Measurements from ENCODE around the gene PRRG2. TPM values are rescaled to one million over a fixed set of nuclear protein-coding genes. Genes with fewer than 3 reads are reported as not detected.

The PRRG2 gene
- total and polyA plus RNA-seq, 9 of the 15 experiments (the other 6 are each of a cell fraction or from before 2014, with no cell fraction given) = 0.06 to 1.1 (median 0.33) TPM

DNA sequence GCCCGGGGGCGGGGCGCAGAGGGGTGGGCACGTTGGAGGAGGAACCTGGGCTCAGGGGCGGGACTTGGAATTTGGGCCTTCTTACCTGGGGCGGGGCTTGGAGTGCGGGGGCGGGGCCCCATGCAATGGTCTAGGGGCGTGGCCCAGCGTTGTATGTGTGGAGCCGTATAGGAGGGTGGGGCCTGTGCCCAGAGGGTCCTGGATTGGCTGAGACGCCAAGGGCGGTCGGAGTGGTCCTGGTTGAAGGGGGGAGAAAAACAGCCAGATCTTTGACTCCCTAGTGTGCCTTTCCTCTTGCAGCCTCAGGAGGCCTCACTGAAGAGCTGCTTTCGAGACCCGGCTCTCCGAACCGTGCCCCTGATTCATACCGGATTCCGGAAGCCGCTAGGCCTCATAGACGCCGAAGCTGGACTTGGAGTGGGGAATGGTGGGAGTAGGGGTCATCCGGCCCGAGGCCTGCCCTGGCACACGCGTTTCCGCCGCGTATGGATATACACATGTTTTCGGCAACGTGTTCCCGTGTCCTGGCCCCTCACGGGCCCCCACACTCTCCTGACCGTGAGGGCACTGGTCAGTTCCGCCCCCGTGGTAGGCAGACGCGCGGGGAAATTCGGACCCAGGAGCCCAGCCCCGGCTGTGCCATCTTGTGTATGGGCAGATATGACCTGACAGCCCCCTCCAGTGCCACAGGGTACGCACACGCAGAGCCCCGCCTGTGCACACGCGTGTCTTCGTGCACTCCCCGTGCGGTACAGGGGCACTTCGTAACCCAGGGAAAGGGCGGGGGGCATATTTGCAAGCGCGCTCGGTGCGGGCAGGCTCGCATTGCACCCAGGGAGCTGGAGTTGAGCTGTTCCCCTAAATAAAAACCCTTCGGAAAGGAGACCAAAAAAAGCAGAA, 9.2 kb downstream of the PRRG2 start:
- Histone ChIP-seq H4K20me1 (replicated peaks; ENCODE audit: control insufficient read depth, insufficient read depth, low read length) (peaks cover 6% of the 10 kb centered on the region; the same call in 1 of the 2 replicates), H2AFZ (ENCODE audit: low read depth, low read length) (peak overlapping the region; percentile 86), H3K36me3 (ENCODE audit: control insufficient read depth, insufficient read depth, low read length) (peaks cover 16% of the 10 kb centered on the region), H3K9me1 (ENCODE audit: control insufficient read depth, insufficient read depth, low read length) (peaks cover 3% of the 10 kb centered on the region), H3K27ac (ENCODE audit: extremely low read depth, low read depth, low read length) (peak overlapping the region; percentile 95), H3K4me1 (replicated peaks in 1 of 2; ENCODE audit: control insufficient read depth in 2 of 2, insufficient read depth in 2 of 2, low read length in 2 of 2) (peaks cover 10 to 42% of the 10 kb centered on the region in 2 experiments; a peak in 4 of 5 replicates), H3K79me2 (ENCODE audit: control insufficient read depth, insufficient read depth, low read length) (peaks cover 38% of the 10 kb centered on the region), H3K9me3 (replicated peaks; ENCODE audit: control insufficient read depth, insufficient read depth, low read depth, low read length) (no peaks in the 10 kb centered on the region), H3K4me2 (ENCODE audit: insufficient read depth, low read length) (peak overlapping the region; percentile 97), H3K9ac (ENCODE audit: insufficient read depth in 1 of 2, low read depth in 2 of 2, low read length in 2 of 2) (peak overlapping the region; percentile 95 to 99), H3K27me3 (ENCODE audit: control insufficient read depth in 2 of 2, insufficient read depth in 2 of 2, low read length in 2 of 2) (no peaks in the 10 kb centered on the region), H3K4me3 (peak overlapping the region; percentile 88)
- intact Hi-C loops (cut with micrococcal nuclease) (loop anchor here (2.0 to 5.0 kb wide), 5 partner anchors 50 to 433 kb away; partner anchors contain the start of genes BCL2L12, HRC, IRF3 and PRMT1), in situ Hi-C loops (cut with MboI) (no loop called here)
- under 1% methylated on average over 50 of the region's 58 CpGs for WGBS (ENCODE audit: insufficient coverage, low coverage, missing lambda C conversion rate)
- CTCF ChIA-PET (ENCODE audit: low intra/inter-chr PET ratio) = no interaction called here
- ATAC-seq (peak; percentile 89), DNase-seq (ENCODE audit: extremely low read depth in 1 of 4, low spot score in 3 of 4) (peak; percentile 97 to 99 (median 98)), FAIRE-seq (peak; percentile 100)
- POLR2A ChIA-PET = interaction anchor here (0.6 to 3.5 kb wide), 19 partner anchors 9 to 1045 kb away, joined by 3 to 30 read pairs (median 3); partner anchors contain the start of genes NOSIP, PRRG2, RPS11 and RRAS
- TSS peak; percentile 94 for BruUV-seq (replicated peaks)
- TF ChIP-seq, protein P1, sequence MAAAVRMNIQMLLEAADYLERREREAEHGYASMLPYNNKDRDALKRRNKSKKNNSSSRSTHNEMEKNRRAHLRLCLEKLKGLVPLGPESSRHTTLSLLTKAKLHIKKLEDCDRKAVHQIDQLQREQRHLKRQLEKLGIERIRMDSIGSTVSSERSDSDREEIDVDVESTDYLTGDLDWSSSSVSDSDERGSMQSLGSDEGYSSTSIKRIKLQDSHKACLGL (CRISPR knock-in tag; IDR thresholded peaks at IDR 0.05; ENCODE audit: borderline replicate concordance, poor library complexity, severe bottlenecking) = peak; percentile 23
- TF ChIP-seq KHSRP (IDR thresholded peaks at IDR 0.05) (0 out of 2 replicates have a peak, but pooled peaks have one; percentile 11), HMBOX1 (IDR thresholded peaks at IDR 0.05) (no peak), RBM17 (IDR thresholded peaks at IDR 0.05; ENCODE audit: borderline replicate concordance, low read depth, low read length) (no peak), ZFP1 (CRISPR knock-in tag; IDR thresholded peaks at IDR 0.05) (no peak), RAD51 (IDR thresholded peaks at IDR 0.05; ENCODE audit: borderline replicate concordance, low read depth) (no peak), ELF4 (CRISPR knock-in tag; IDR thresholded peaks at IDR 0.05) (no peak), ARID1B (IDR thresholded peaks at IDR 0.05) (0 out of 2 replicates have a peak, but pooled peaks have one; percentile 30), ZBTB17 (CRISPR knock-in tag; IDR thresholded peaks at IDR 0.05) (0 out of 2 replicates have a peak, but pooled peaks have one; percentile 38), TEAD1 (CRISPR knock-in tag; IDR thresholded peaks at IDR 0.05) (no peak), EHMT2 (IDR thresholded peaks at IDR 0.05) (no peak), KAT7 (CRISPR knock-in tag; IDR thresholded peaks at IDR 0.05; ENCODE audit: borderline replicate concordance) (no peak; the same call in 1 of the 2 replicates), GATAD2B (IDR thresholded peaks at IDR 0.05; ENCODE audit: borderline replicate concordance) (no peak), L3MBTL2 (IDR thresholded peaks at IDR 0.05) (peak; percentile 53; the same call in 1 of the 2 replicates), LEF1 (IDR thresholded peaks at IDR 0.05) (peak; percentile 41; the same call in 1 of the 2 replicates)
- TF ChIP-seq, protein P2, sequence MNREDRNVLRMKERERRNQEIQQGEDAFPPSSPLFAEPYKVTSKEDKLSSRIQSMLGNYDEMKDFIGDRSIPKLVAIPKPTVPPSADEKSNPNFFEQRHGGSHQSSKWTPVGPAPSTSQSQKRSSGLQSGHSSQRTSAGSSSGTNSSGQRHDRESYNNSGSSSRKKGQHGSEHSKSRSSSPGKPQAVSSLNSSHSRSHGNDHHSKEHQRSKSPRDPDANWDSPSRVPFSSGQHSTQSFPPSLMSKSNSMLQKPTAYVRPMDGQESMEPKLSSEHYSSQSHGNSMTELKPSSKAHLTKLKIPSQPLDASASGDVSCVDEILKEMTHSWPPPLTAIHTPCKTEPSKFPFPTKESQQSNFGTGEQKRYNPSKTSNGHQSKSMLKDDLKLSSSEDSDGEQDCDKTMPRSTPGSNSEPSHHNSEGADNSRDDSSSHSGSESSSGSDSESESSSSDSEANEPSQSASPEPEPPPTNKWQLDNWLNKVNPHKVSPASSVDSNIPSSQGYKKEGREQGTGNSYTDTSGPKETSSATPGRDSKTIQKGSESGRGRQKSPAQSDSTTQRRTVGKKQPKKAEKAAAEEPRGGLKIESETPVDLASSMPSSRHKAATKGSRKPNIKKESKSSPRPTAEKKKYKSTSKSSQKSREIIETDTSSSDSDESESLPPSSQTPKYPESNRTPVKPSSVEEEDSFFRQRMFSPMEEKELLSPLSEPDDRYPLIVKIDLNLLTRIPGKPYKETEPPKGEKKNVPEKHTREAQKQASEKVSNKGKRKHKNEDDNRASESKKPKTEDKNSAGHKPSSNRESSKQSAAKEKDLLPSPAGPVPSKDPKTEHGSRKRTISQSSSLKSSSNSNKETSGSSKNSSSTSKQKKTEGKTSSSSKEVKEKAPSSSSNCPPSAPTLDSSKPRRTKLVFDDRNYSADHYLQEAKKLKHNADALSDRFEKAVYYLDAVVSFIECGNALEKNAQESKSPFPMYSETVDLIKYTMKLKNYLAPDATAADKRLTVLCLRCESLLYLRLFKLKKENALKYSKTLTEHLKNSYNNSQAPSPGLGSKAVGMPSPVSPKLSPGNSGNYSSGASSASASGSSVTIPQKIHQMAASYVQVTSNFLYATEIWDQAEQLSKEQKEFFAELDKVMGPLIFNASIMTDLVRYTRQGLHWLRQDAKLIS (CRISPR knock-in tag; IDR thresholded peaks at IDR 0.05) = 0 out of 2 replicates have a peak, but pooled peaks have one; percentile 40
